ENCODE data around the gene SLC44A1. TPM values are rescaled to one million over a fixed set of nuclear protein-coding genes. Genes with fewer than 3 reads are reported as not detected.

Gene SLC44A1
- total RNA-seq, 1 donor, result 60.5 TPM

GRCh38 chr9:105418588-105419500, 174.4 kb downstream of the SLC44A1 start:
- TF ChIP-seq, protein P1, sequence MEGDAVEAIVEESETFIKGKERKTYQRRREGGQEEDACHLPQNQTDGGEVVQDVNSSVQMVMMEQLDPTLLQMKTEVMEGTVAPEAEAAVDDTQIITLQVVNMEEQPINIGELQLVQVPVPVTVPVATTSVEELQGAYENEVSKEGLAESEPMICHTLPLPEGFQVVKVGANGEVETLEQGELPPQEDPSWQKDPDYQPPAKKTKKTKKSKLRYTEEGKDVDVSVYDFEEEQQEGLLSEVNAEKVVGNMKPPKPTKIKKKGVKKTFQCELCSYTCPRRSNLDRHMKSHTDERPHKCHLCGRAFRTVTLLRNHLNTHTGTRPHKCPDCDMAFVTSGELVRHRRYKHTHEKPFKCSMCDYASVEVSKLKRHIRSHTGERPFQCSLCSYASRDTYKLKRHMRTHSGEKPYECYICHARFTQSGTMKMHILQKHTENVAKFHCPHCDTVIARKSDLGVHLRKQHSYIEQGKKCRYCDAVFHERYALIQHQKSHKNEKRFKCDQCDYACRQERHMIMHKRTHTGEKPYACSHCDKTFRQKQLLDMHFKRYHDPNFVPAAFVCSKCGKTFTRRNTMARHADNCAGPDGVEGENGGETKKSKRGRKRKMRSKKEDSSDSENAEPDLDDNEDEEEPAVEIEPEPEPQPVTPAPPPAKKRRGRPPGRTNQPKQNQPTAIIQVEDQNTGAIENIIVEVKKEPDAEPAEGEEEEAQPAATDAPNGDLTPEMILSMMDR (IDR thresholded peaks at IDR 0.05; ENCODE audit: insufficient read depth, low read length), result no peak
- DNase-seq (ENCODE audit: low read depth), result no peak
- no peak overlapping the region for H3K4me3 ChIP-seq (ENCODE audit: low read depth, low read length)

- no peak overlapping the region for H3K4me3 ChIP-seq (ENCODE audit: low read depth, low read length)
- no peak for DNase-seq (ENCODE audit: low read depth)
- TF ChIP-seq, protein P1 (IDR thresholded peaks at IDR 0.05; ENCODE audit: insufficient read depth, low read length), result no peak
Observed at GRCh38 chr9:105419816-105420597, 175.6 kb downstream of the SLC44A1 start.

DNA sequence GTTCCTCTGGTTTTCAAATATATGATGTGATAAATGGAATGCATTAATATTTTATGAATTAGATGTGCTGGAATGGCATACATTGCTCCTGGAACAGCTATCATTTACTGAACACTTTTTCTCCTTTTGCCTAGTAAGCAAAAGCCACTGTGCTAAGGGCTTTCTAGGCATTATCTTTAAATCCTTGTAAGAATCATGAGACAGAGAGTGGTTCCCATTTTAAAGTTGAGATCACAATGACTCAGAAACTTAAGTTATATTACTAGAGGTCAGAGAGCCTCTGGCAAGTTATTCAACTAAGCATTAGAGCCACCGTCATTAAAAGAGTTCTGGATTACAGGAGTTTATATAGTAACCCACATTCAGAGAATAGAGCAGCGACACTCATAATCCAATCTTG, 176.7 kb downstream of the SLC44A1 start:
- TF ChIP-seq, protein P1 (IDR thresholded peaks at IDR 0.05; ENCODE audit: insufficient read depth, low read length), result no peak
- DNase-seq (ENCODE audit: low read depth), result no peak

GRCh38 chr9:105421864-105422263, 177.4 kb downstream of the SLC44A1 start:
- no peak for DNase-seq (ENCODE audit: low read depth)
- TF ChIP-seq, protein P1 (IDR thresholded peaks at IDR 0.05; ENCODE audit: insufficient read depth, low read length), result no peak
- no peak overlapping the region for H3K4me3 ChIP-seq (ENCODE audit: low read depth, low read length)

More for the DNA sequence above, 176.7 kb downstream of the SLC44A1 start:
- no peak overlapping the region for H3K4me3 ChIP-seq (ENCODE audit: low read depth, low read length)

DNA sequence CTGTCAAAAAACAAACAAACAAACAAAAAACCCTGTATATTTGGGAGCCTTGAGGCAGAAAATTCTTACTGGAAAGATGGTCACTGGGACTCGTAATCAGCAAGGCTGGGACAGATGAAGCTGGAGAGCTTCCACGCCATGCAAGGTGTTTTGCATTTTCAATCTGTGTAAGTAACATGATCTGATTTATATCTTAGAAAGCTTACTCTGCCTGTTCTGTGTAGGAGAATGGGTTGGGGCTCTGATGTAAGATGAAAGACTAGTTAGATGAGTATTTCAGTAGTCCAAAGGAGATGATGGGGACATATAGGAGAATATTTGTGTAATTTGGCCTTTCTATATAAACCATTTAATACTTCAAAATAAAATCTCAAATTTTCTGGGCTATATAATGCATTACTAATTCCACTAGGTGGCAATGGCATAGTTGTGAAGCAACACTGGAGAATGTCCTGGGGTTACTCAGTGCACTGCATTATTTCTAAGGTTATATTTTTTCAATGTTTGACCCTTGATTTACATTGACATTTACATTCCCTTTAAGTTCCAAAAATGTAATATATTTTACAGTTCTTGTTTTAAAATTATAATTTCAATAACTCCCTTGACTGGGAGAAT, 181.5 kb downstream of the SLC44A1 start:
- no peak overlapping the region for H3K4me3 ChIP-seq (ENCODE audit: low read depth, low read length)
- TF ChIP-seq, protein P1 (IDR thresholded peaks at IDR 0.05; ENCODE audit: insufficient read depth, low read length), result peak; percentile 62
- peak; percentile 51 for DNase-seq (ENCODE audit: low read depth)

DNA sequence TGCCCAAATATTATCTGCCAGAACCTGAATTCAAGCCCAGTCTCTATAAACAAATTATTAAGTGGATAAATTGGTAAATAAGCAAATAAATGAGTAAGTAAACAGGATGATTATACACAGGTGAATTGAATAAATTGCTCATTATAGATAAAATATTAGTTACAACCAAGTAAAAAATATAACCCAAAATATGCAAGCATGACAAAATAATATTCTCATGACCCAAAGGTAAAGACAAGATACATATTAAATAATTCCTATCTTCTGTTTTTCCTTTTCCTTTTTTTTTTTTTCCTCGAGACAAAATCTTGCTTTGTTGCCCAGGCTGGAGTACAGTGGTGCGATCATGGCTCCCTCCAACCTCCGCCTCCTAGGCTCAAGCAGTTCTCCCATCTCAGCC, 182.2 kb downstream of the SLC44A1 start:
- H3K4me3 ChIP-seq (ENCODE audit: low read depth, low read length), result no peak overlapping the region
- TF ChIP-seq, protein P1 (IDR thresholded peaks at IDR 0.05; ENCODE audit: insufficient read depth, low read length), result no peak
- DNase-seq (ENCODE audit: low read depth), result no peak

Measured in fibroblast of the aortic adventitia (primary cell).